DND-41 (cell line): ENCODE data around the gene PSMB4.
"Not testable (repeated sequence)": the region's sequence is repeated elsewhere in the genome, so short reads cannot be mapped to it uniquely, and the experiment has no call there.

Source experiments
- ATAC-seq: fragments of 200-7000 bp; cut with Tn5 transposase; 3 replicates; pipeline ENCODE4 v1.9.1; 2021; ENCODE audit warnings: low read depth; ENCODE audit not compliant: insufficient read depth
- DNase-seq: peaks from one replicate; pipeline ENCODE4 v3.0.0-alpha.2; 2020
- H2AFZ ChIP-seq: 2 replicates; pipeline ENCODE4 v1.6.0; 2012; ENCODE audit warnings: low read depth, low read length
- H3K27ac ChIP-seq: 2 replicates; pipeline ENCODE4 v1.5.1; 2012; ENCODE audit warnings: low read length, inconsistent platforms
- H3K27me3 ChIP-seq: fragments of 200-600 bp; sonication (generic); 2 replicates; pipeline ENCODE4 v1.6.0; 2012; ENCODE audit warnings: low read length, mild to moderate bottlenecking, inconsistent platforms; ENCODE audit not compliant: insufficient read depth, poor library complexity
- H3K36me3 ChIP-seq: 2 replicates; pipeline ENCODE4 v1.5.1; 2012; ENCODE audit warnings: low read length, inconsistent platforms; ENCODE audit not compliant: insufficient read depth
- H3K4me1 ChIP-seq: 2 replicates; pipeline ENCODE4 v1.5.1; 2012; ENCODE audit warnings: mild to moderate bottlenecking, low read length; ENCODE audit not compliant: insufficient read depth
- H3K4me2 ChIP-seq: 2 replicates; pipeline ENCODE4 v1.6.0; 2012; ENCODE audit warnings: mild to moderate bottlenecking, moderate library complexity, low read length, inconsistent platforms; ENCODE audit not compliant: insufficient read depth
- H3K4me3 ChIP-seq, 2 experiments: fragments of 200-600 bp in 1 of 2; shearing (Covaris generic) in 1 of 2; 2 replicates each; pipeline ENCODE4 v1.5.1; 2012 to 2016; ENCODE audit warnings: inconsistent platforms in 2 of 2, low read length in 2 of 2, mild to moderate bottlenecking in 2 of 2, low read depth in 1 of 2, moderate library complexity in 1 of 2
- H3K79me2 ChIP-seq: 2 replicates; pipeline ENCODE4 v1.6.0; 2012; ENCODE audit warnings: low read length, inconsistent platforms; ENCODE audit not compliant: insufficient read depth
- H3K9ac ChIP-seq: 2 replicates; pipeline ENCODE4 v1.6.0; 2012; ENCODE audit warnings: low read depth, mild to moderate bottlenecking, inconsistent platforms, low read length, moderate library complexity
- H3K9me3 ChIP-seq: 2 replicates; pipeline ENCODE4 v1.5.1; 2012; ENCODE audit warnings: low read length, moderate library complexity, mild to moderate bottlenecking, inconsistent platforms; ENCODE audit not compliant: insufficient read depth, severe bottlenecking
- H4K20me1 ChIP-seq: 2 replicates; pipeline ENCODE4 v1.6.0; 2012; ENCODE audit warnings: low read length; ENCODE audit not compliant: insufficient read depth
- EZH2 ChIP-seq: IDR thresholded peaks from 3 replicates; pipeline ENCODE4 v1.6.1; 2012; ENCODE audit warnings: borderline replicate concordance, low read depth, mild to moderate bottlenecking, moderate library complexity, low read length, inconsistent platforms; ENCODE audit not compliant: severe bottlenecking
- TF ChIP-seq, protein P1 (sequence below): IDR thresholded peaks from 2 replicates; pipeline ENCODE4 v1.5.1; 2012; ENCODE audit warnings: borderline replicate concordance, low read length, moderate library complexity, mild to moderate bottlenecking; ENCODE audit not compliant: poor library complexity, severe bottlenecking; ENCODE audit errors: extremely low read depth

The PSMB4 gene

DNA sequence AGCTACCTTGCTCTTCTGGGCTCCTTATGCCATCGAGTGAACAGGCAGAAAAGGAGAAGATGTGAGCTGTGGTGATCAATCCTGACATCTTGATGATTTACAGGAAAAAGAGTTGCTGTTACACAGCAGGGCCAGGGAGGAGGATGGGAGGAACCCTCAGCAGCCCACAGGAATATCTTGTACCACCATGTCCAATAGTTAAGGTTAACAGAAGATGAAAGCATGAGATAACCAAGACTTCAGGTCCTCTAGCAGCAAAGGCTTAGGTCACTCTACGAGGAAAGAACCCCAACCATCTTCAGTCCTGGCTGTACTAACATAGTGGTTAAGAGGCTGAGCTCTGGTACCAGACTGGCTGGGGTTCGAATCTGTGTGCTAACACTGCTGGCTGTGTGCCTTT, 14.8 kb upstream of the PSMB4 start:
- Histone ChIP-seq H3K4me3 (no peak overlapping the region), H3K79me2 (no peaks in the 10 kb centered on the region), H3K27me3 (no peaks in the 10 kb centered on the region), H3K4me2 (no peak overlapping the region), H3K27ac (no peak overlapping the region), H3K4me1 (no peaks in the 10 kb centered on the region), H3K9ac (no peak overlapping the region), H3K9me3 (no peaks in the 10 kb centered on the region), H3K36me3 (no peaks in the 10 kb centered on the region), H2AFZ (no peak overlapping the region), H4K20me1 (no peaks in the 10 kb centered on the region)
- ATAC-seq, result no peak
- TF ChIP-seq EZH2, result no peak
- TF ChIP-seq, protein P1, sequence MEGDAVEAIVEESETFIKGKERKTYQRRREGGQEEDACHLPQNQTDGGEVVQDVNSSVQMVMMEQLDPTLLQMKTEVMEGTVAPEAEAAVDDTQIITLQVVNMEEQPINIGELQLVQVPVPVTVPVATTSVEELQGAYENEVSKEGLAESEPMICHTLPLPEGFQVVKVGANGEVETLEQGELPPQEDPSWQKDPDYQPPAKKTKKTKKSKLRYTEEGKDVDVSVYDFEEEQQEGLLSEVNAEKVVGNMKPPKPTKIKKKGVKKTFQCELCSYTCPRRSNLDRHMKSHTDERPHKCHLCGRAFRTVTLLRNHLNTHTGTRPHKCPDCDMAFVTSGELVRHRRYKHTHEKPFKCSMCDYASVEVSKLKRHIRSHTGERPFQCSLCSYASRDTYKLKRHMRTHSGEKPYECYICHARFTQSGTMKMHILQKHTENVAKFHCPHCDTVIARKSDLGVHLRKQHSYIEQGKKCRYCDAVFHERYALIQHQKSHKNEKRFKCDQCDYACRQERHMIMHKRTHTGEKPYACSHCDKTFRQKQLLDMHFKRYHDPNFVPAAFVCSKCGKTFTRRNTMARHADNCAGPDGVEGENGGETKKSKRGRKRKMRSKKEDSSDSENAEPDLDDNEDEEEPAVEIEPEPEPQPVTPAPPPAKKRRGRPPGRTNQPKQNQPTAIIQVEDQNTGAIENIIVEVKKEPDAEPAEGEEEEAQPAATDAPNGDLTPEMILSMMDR, result no peak
- DNase-seq, result no peak

DNA sequence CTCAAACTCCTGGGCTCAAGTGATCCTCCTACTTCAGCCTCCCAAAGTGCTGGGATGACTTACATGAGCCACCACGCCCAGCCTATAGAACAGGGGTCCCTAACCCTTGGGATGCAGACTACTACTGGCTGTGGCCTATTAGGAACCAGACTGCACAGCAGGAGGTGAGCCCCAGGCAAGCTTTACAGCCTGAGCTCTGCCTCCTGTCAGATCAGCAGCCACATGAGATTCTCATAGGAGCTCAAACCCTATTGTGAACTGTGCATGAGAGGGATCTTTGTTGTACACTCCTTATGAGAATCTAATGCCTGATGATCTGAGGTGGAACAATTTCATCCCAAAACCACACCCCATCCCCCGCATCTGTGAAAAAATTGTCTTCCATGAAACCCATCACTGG, 13.4 kb upstream of the PSMB4 start:
- no peak overlapping the region for H3K27ac ChIP-seq
- H3K36me3 ChIP-seq, result no peaks in the 10 kb centered on the region
- H3K4me2 ChIP-seq, result no peak overlapping the region
- H3K4me1 ChIP-seq, result no peaks in the 10 kb centered on the region
- ATAC-seq, result no peak
- no peak overlapping the region for H2AFZ ChIP-seq
- no peak for DNase-seq
- H3K27me3 ChIP-seq, result no peaks in the 10 kb centered on the region
- no peaks in the 10 kb centered on the region for H3K79me2 ChIP-seq
- H4K20me1 ChIP-seq, result no peaks in the 10 kb centered on the region
- H3K4me3 ChIP-seq, result no peak overlapping the region
- no peaks in the 10 kb centered on the region for H3K9me3 ChIP-seq
- TF ChIP-seq, protein P1, result no peak
- no peak for TF ChIP-seq EZH2
- H3K9ac ChIP-seq, result no peak overlapping the region

DNA sequence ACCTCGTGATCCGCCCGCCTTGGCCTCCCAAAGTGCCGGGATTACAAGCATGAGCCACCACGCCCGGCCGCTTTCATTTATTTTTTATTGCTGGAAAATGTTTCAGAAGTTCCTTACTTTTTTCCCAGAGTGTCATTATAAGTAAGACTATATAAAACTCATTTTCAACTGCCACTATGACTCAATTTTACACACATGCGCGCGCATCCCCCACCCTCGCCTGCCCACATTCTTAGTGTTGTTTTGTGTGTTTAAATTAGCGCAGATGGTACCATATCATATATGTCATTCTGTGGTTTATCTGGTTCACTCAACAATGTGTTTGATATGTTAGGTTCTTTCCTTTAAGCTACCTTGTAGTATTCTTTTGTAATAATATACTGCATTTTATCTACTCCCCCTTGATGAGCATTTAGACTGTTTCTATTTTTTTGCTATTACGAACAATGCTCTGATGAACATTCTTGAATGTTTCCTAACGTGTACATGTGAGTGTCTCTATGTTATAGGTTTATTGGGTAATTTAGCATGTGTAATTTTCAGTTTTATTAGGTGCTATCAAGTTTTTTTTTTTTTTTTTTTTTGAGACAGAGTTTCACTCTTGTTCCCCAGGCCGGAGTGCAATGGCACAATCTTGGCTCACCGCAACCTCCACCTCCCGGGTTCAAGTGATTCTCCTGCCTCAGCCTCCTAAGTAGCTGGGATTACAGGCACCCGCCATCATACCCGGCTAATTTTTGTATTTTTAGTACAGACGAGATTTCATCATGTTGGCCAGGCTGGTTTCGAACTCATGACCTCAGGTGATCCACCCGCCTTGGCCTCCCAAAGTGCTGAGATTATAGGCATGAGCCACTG, 8.9 kb upstream of the PSMB4 start:
- H3K27ac ChIP-seq, H3K9ac ChIP-seq, DNase-seq, H3K36me3 ChIP-seq, H3K4me2 ChIP-seq, H3K4me1 ChIP-seq, H4K20me1 ChIP-seq, H2AFZ ChIP-seq, H3K79me2 ChIP-seq, H3K27me3 ChIP-seq, H3K9me3 ChIP-seq, ATAC-seq, H3K4me3 ChIP-seq: not testable (repeated sequence)

DNA sequence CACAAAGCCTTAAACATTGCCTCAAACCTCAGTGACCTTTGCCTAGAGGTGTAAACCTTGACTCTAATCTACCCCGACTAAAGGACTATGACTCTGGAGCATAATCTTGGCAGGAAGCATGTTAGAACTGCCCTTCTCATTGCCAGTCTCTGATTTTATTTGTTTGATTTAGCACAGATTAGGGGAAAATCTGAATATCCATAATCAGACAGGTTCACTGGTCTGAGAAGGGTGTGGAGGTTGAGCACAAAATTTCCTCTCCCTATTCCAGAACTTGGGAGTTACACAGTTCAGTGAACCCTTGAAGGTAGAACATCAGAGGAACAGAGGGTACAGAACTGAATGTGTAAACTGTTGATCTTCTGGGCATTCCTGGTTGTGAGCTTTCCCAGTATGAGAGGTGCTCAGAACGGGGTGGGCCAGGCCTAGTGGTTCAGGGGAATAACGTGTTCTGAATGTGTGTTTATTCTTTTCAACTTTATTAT, 8.3 kb upstream of the PSMB4 start:
- no peaks in the 10 kb centered on the region for H3K9me3 ChIP-seq
- H3K4me3 ChIP-seq, result no peak overlapping the region
- DNase-seq (no peak), ATAC-seq (no peak)
- H3K4me2 ChIP-seq, result no peak overlapping the region
- H3K4me1 ChIP-seq, result no peaks in the 10 kb centered on the region
- no peak overlapping the region for H3K9ac ChIP-seq
- TF ChIP-seq EZH2, result no peak
- TF ChIP-seq, protein P1, result no peak
- H3K36me3 ChIP-seq, result no peaks in the 10 kb centered on the region
- no peaks in the 10 kb centered on the region for H3K27me3 ChIP-seq
- no peaks in the 10 kb centered on the region for H3K79me2 ChIP-seq
- no peak overlapping the region for H2AFZ ChIP-seq
- no peak overlapping the region for H3K27ac ChIP-seq
- H4K20me1 ChIP-seq, result no peaks in the 10 kb centered on the region
